ENCODE data around the gene DLEC1.
"Not testable (repeated sequence)": the region's sequence is repeated elsewhere in the genome, so short reads cannot be mapped to it uniquely, and the experiment has no call there.

Gene DLEC1

GRCh38 chr3:38084334-38085310, 45.6 kb downstream of the DLEC1 start:
- H3K4me3 ChIP-seq (ENCODE audit: control insufficient read depth, low read depth, low read length) = no peak overlapping the region
- no peak for DNase-seq (ENCODE audit: low read depth)
- TF ChIP-seq, protein P1, sequence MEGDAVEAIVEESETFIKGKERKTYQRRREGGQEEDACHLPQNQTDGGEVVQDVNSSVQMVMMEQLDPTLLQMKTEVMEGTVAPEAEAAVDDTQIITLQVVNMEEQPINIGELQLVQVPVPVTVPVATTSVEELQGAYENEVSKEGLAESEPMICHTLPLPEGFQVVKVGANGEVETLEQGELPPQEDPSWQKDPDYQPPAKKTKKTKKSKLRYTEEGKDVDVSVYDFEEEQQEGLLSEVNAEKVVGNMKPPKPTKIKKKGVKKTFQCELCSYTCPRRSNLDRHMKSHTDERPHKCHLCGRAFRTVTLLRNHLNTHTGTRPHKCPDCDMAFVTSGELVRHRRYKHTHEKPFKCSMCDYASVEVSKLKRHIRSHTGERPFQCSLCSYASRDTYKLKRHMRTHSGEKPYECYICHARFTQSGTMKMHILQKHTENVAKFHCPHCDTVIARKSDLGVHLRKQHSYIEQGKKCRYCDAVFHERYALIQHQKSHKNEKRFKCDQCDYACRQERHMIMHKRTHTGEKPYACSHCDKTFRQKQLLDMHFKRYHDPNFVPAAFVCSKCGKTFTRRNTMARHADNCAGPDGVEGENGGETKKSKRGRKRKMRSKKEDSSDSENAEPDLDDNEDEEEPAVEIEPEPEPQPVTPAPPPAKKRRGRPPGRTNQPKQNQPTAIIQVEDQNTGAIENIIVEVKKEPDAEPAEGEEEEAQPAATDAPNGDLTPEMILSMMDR (IDR thresholded peaks at IDR 0.05; ENCODE audit: control insufficient read depth, insufficient read depth, low read depth, low read length, missing control alignments) = no peak

DNA sequence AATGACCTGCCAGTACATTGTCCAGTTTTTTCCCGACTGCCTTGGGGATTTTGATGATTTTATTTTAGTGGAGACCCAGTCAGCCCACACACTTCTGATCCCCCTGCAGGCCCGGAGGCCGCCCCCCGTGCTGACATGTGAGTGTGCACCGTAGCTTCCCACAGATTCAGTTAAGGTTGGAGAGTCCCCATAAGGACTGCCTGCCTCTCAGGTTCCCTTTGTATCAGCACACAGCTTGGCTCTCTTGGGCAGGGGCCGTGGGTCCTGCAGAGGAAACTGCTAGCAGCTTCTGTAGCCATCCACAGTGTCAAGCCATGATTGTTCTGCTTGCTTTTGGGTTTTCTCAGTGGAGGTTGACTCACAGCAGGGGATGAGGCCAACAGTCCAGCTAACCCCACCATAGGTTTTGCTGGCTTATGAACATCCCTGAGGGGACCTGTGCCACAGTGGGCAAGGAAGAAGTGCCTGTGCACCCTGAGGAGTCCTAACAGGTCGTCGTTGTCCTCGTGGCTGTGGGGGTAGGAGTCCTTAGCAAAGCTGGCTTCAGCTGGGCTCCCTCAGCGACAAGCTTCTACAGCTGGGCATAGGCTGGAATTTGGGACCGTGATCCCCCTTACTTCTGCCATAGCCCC, 46.4 kb downstream of the DLEC1 start:
- DNase-seq (ENCODE audit: low read depth) = no peak
- TF ChIP-seq, protein P1 (IDR thresholded peaks at IDR 0.05; ENCODE audit: control insufficient read depth, insufficient read depth, low read depth, low read length, missing control alignments) = no peak

DNA sequence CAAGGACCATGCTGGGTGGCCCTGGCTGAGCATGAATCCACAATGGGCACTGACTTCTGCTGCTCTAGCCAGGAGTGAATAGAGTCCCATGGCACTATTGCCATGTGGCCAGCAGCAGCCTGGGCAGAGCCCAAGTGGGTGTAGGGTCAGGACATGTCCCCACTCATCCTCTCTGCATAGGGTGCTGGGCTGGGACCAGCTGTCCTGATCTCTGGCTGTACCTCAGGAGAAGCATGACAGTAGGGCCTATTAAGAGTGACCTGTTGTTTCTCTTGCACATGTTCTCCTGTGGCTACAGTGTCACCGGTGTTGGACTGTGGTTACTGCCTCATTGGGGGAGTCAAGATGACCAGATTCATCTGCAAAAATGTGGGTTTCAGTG, 46.9 kb downstream of the DLEC1 start:
- no peak overlapping the region for H3K4me3 ChIP-seq (ENCODE audit: control insufficient read depth, low read depth, low read length)
- TF ChIP-seq, protein P1 (IDR thresholded peaks at IDR 0.05; ENCODE audit: control insufficient read depth, insufficient read depth, low read depth, low read length, missing control alignments) = no peak
- DNase-seq (ENCODE audit: low read depth) = no peak

More for the DNA sequence above, 46.4 kb downstream of the DLEC1 start:
- H3K4me3 ChIP-seq (ENCODE audit: control insufficient read depth, low read depth, low read length) = no peak overlapping the region

GRCh38 chr3:38086496-38086895, 47.5 kb downstream of the DLEC1 start:
- no peak for DNase-seq (ENCODE audit: low read depth)
- H3K4me3 ChIP-seq (ENCODE audit: control insufficient read depth, low read depth, low read length) = no peak overlapping the region
- TF ChIP-seq, protein P1 (IDR thresholded peaks at IDR 0.05; ENCODE audit: control insufficient read depth, insufficient read depth, low read depth, low read length, missing control alignments) = no peak

DNA sequence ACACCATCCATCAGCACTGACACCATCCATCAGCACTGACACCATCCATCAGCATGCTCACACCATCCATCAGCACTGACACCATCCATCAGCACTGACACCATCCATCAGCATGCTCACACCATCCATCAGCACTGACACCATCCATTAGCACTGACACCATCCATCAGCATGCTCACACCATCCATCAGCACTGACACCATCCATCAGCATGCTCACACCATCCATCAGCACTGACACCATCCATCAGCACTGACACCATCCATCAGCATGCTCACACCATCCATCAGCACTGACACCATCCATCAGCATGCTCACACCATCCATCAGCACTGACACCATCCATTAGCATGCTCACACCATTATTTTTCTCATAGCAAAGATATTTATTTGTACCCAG, 48.3 kb downstream of the DLEC1 start:
- not testable (repeated sequence) for DNase-seq (ENCODE audit: low read depth); H3K4me3 ChIP-seq (ENCODE audit: control insufficient read depth, low read depth, low read length)

DNA sequence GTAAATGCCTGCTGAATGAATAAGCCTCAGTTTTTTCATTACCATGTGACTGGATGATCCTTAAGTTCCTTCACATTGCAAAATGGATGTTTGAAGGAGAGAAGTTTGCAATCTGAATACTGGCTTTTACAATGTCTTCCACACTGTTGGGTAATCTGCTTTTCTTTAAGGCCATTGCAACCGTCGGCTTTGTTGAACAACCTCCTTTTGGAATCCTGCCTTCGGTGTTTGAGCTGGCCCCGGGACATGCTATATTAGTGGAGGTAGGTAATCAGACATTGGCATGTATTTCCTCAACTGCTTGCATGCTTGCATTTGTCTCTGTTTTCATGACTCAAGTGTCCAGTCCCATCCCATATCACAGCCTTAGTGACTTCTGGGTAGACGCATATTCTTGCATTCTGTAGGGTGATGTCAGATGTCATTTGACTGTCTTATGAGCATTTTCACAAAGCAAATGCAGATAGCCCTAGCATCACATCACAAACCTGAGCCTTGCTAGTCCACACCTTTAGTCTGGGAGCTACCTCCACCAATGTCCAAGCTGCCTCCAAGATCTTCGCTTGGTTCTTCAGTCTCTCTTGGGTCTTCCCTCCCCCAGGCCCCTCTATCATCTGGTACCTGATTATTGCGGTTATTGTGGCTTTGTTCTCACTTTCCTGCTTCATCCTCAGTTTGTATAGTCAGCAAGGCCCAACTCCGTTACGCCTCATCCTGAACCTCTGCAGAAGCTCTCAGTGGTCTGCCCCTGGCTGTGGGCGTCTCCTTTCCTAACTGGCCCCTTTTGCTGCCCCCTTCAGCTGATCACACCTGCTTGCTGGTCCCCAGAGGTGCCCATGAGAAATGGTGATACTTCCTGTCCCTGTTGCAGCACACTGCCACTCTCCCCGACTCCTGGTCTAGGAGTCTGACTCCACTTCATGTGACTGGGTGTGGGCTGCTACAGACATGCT, 49.4 kb downstream of the DLEC1 start:
- TF ChIP-seq, protein P1 (IDR thresholded peaks at IDR 0.05; ENCODE audit: control insufficient read depth, insufficient read depth, low read depth, low read length, missing control alignments) = no peak
- H3K4me3 ChIP-seq (ENCODE audit: control insufficient read depth, low read depth, low read length) = no peak overlapping the region
- DNase-seq (ENCODE audit: low read depth) = no peak

Measured in AG09309 (cell line).